HG03280 (cell line): ENCODE measurements around the gene ALK.

Experiments
- ATAC-seq: cut with Tn5 transposase; IDR thresholded peaks from one replicate; pipeline ENCODE4 v1.9.1; 2021; ENCODE audit warnings: mild to moderate bottlenecking, moderate library complexity; ENCODE audit not compliant: unreplicated experiment

Gene ALK

DNA sequence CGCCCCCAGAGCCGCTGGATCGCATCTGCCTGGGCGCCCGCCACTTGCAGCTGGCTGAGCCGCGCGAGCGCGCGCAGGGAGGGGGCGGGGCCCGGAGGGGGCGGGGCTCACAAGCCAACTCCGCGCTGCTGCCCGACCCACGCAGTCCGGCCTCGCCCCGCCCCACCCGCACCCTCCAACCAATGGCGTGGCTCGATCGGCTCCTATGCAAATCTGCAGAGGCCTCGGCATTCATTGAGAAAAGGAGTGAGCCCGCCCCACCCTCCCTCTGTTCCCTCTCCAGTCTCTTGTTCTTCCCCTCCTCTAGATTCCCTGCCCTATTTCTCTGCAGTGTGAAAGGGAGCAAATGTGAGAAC lies at the start of gene ALK:
Gene ALK (minus strand): TSS at position 27 of the 356 bp plus-strand sequence. CDS start 927 bp downstream, outside the sequence.
- ATAC-seq = peak; percentile 46

DNA sequence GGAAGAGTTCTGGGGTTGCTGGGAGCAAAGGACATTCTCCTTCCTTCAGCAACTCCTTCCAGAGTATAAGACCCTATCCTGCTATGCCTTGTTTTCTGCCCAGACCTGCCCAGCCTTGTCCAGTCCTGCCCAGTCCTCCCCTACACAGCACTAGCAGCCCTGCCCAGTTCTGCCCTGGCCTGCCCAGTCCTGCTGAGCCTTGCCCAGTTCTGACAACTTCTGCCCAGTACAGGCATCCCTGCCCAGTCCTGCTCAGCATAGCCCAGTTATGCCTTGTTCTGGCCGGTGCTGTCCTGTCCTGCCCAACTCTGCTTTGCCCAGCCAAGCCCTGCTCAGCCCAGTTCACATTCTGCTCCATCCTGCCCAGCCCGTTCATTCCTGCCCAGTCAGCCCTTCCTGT lies 44.9 kb upstream of the ALK start:
- no peak for ATAC-seq

DNA sequence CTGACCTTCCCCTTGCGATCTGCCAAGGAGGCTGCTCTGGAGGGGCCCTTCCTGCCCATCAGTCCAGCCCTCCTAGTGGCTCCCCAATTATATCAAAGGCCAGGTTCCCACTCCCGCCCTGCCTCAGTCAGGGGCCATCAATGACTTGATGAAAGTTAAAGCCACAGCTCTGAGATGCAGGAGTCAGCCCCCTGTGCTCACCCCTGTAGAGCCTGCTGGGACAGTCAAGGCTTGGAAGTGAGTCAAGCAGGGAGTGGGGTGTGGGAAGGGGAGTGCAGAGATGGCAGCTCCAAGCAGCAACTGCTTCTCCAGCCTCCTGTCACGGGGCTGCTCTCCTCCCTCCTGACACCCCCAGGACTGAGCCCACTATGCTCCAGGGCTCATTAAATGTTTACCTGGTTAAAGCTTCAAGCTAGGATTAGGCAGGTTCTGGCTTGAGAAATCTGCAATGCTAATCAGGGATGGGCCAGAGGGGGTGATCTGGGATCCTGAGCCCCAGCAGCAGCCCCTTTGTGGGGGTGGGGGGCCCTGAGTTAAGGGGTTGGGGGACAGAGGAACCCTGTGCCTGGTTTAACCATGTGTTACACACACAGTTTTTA lies 42.7 kb upstream of the ALK start:
- ATAC-seq = no peak

DNA sequence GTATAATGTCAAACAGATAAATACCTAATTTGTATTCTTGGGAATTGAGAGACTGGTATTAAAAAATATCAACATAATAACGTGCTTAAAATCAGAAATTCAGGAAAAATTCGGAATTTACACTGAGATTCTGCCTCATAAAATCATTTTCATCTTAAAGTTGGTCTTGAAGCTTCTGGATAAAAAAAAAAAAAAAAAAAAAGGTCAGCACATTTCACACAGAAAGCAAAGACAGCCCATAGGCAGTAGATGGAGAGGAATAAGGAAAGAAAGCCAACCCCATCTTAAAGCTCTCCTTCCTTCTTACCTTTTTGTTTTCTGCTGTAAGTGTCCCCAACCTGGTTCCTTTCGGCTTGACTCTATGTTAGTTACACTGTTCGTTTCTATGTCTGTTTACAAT lies 41.5 kb upstream of the ALK start:
- no peak for ATAC-seq

DNA sequence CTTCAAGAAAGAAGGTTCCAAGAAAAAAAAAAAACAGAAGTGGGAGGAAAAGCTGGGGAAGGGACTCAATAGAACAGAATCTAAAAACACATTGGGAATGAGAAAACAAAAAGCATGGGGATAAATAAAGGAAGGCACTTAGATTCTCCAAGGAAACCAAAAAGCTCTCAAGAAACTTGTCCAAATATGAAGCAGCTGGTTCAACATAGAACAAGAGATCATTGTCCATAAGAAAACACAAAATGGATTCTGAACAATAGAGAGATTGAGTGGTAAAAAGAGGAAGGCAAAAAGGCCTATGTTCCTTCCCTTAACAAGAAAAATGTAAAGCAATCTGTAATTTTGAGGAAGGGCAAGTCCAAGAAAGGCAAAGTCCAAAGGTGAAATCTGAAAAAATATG lies 32.9 kb upstream of the ALK start:
- no peak for ATAC-seq

DNA sequence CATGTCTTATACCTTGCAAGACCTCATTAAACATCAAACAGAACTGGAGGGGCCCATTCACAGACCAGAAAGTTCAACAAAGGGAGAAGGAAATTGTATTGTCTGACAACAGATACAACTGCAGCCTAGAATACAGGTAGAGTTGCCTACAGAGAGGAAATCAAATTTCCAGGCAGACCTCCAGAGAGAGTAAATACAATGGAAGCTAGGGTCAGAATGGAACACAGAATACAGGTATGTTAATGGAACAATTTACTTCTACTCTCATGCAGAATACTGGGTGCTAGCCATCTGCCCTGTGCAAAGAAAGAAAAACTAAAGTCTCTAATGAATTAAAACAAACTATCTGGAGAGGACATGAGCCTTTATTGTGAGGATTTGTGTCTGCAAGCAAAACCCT lies 31.6 kb upstream of the ALK start:
- no peak for ATAC-seq

DNA sequence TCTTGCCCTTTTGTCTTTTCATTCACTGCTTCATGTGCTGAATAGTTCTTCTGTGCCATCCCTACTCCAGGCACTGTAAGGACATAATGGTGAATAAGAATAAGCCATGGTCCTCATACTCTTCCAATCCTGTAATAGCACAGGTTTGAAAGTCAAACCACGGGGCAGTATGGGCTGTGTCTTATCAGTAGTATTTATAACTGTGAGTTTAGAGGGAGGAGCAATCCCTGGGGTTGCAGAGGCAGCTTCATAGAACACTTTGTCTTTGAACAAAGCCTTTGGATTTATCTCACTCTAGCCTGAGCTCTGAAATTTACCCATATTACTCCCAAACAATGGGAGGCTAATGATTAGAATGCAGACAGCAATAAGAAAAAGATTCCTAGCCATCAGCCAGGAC lies 30.2 kb upstream of the ALK start:
- ATAC-seq = no peak

DNA sequence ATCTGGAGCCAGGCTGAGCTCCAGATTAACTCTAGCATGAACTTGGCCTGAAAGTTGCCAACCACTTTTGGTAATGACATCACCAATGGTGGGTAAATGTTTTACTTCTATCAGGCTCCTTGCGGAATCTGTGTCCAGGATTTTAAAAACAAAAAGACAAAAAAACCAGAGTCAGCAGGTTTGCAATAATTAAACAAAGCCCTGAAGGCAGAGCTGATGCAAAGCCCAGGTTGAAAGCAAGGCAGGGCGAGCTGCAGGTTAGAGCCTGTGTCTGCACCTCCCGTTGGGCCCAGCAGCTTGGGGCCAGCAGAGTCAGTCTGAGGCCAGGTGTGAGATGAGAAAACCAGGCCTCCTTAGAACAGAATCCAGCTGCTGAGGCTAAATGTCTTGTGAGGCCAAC lies 29.1 kb upstream of the ALK start:
- no peak for ATAC-seq

DNA sequence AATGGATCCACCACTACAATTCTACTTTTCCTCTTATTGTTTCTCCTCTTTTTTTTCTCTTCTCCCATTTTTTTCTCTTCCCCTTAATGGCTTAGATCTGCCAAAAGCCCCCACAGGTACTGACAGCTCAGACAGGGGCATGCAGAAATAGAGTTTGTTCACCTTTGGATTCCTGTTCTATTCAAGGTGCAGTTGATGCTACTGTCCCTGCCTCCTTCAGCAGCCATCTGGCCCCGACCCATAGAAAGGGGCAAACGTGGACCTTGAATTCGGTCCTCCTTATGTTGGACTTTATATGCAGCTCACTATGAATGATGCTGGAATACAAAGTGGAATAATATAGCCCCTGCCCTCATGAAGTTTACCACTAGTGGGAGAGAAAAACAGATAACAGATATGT lies 27.7 kb upstream of the ALK start:
- no peak for ATAC-seq

DNA sequence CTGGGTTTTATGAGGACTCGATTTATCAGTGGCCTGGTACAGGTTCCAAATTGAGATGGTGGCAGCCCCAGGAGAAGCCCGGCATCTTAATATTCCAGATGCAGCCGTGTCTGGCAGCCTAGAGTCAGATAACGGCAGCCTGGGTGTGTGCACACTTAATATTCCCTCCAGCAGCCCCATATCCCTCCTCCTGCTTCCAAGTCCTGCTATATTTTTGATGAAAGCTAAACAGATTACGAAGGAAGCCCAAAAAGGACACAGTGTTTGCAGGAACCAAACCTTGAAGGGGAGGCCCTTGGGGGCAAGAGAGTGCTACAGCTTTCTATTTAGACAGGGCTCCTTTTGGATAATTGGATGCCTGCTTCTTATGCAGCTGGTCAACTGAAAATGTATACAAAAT lies 25.1 kb upstream of the ALK start:
- no peak for ATAC-seq

DNA sequence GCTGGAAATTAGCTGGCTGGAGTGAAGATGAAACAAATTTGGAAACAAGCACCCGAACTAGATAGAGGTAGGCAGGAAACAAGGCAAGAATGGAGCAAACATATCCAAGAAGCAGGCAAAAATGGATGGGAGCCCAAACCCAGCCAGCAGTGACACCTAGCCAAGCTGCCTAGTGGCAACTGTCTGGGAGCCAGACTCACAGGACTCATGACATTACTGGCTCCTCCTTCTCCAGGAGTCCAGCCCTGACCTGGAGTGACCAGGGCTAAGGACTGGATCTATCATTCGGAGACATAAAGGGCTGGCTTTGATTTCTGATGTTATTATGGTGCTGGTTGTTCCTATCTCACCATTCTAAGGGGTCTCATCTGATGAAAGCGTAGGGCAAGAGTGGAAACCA lies 21.3 kb upstream of the ALK start:
- no peak for ATAC-seq

DNA sequence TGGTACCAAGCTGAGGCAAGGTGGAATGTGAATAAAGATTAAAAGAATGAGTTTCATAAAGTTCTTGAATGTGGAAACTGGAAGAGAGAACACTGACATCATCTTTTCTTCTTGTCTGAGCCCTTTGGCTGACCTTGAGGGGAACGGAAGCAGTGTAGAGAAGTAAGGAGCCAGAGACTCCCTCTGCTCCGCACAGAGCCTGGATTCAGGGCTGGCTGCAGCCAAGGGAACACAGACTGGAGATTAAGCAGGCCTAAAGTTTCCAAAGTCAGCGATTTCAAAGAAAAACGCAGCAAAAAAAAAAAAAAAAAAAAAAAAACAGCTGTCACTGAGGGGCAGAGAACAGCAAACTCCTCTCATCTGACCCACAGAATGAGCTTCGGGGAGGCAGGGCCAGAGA lies 19.3 kb upstream of the ALK start:
- ATAC-seq = no peak

DNA sequence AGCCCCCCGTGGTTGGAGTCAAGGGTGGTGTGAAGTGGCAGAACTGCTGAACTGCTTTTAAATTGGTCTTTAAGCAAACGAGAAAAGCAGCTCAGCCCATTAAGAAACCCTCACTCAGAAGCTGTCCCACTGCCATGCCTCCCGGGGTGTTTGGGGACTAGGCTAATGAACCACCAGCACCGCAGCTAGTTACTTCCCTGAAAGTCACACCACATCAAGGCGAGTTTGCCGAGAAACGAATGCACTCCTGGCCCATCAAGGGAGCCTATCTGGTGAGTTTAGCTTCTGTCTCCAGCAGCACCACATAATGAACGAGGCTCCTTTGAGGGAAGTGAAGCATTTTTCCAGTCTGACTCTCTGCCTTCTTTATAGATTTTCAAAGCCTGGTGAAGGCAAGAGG lies 14.6 kb upstream of the ALK start:
- ATAC-seq = no peak

DNA sequence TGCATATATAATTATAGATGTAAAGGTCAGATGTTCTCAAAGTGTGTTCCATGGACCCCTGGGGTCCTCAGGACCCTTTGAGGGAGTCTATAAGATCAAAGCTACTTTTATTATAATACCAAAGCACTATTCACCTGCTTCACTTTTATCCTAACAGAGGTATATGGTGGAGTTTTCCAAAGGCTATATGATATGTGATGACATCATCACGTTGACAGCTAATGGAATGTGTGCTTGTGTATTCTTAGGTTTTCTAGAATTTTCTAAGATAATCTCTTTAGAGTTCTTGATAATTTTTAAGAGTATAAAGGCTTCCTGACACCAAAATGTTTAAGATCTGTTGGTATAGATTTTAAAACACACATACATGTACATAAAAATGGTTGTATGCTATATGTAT lies 10.4 kb upstream of the ALK start:
- no peak for ATAC-seq

DNA sequence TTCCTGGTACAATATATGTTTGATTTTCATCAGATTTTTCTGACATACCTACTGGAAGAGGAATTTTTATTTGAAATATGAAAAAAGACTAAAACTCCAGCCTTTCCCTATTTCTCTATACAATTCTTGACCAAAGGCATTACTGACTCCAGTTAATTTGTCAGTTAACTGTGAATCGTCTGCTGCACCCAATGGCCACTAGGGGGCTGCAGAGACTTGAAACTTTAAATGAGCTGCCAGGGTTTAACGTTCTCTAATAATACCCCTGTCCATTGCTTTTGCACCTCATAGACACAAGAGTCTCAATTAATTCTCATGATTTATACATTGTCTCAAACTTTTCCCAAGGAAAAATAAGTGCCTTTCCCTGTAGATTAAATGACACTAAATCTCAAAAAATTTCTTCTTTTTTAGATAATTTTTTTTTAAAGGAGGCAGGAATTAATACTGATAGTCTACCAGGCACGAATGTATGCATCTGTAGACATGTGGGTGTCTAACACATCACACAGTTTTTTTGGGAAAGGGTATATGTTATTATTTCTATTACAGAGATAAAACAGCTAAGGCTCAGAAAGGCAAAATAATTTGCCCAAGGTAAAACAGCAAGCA lies 1.8 kb upstream of the ALK start:
- ATAC-seq = peak; percentile 56

DNA sequence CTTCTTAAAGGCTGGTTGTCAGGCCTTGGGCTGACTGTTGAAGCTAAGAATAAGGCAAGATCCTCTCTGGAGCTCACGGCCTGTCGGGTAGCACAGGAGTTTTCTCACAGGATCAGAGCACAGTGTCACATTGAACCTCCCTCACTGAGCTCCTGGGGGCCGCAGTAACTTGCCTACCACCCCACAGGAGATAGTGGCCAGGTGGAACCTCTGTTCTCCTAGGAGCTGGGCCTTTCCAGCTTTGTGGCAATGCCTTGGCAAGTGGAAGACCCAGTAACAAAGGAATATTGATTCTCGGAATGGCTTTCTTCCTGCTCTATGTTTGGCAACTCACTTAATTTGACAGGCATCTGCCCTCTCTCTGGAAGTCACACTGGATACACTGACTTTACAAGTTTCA lies 1.2 kb upstream of the ALK start:
- ATAC-seq = no peak

DNA sequence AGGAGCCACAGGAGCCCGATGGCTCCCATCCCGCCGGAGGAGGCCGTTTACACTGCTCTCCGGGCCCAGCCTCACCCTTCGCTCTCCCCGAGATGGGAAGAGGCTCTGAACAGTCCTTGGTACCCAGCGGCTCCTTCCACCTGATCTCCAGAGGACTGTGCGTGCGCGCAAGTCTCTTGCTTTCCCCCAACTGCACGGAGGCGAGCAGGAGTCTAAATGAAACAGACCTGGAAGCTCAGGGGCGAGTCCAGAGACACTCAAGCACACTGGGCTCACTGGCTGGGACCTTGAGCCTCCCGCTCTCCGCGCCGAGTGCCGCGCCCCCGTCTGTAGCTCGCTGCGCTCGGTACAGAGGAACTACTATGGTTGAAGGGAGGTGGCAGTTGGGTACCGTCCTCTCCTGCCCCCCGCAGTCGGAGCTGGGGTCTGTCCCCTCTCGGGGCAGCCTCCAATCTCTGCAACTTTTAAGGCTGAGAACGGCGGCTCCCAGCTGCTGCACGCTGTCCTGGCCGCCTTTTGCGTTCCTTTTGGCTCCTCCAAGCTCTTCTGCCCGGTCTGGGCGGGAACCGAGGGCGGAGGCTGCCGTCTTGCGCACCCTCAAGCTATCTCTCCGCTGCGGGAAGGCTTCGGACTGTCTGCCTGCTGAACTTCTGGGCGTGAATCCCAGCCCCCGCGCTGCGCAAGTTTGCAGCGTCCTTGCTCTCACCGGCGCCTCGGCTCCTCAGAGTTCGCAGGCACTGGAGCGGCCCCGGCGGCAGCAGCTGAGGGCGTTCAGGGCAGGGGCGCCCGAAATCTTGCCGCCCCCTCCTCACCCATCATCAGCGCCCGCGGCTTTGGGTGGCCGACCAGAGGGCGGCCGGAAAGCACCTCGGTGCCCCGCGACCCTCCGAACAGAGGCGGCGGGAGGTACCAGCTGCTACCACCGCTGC lies 491 bp downstream of the ALK start:
- no peak for ATAC-seq

DNA sequence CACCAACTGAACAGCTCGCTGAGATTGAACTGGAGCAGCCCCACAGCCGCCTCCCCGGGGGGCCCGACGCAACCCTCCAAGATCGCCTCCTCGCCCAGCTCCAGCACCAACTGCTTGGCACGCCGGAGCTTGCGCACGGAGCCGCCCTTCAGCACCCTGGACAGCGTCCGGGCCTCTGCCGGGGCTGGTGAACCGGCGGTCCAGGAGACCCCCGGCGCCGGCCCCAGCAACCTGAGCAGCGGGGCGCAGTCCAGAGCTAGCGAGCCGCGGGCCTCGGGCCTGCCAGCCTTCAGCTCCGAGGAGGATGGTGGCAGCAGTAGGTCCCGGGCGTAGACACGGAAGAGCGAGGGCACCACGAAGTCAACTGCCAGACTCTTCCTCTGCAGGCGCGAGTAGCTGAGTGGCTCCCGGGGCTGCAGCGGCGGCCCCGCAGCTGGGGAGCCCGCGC lies 1.2 kb downstream of the ALK start:
- ATAC-seq = no peak

DNA sequence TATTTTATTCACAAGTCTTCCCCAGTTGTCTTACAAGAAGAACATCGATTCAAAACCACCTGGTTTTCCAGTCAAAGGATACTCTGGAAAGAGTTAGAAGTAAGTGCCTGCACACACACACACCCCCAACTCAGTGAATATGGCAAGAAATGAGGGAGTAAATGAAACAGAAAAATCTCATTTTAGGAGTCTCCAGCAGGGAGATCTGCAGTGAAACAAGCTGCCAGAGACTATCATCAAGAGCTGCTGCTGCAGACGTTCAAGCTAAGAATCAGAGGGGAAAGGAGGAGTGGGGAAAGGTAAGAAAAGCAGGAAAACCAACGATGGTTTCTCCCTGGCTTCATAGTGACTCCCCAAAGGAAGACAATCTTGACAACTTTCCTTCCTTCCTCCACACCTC lies 2.4 kb downstream of the ALK start:
- no peak for ATAC-seq

DNA sequence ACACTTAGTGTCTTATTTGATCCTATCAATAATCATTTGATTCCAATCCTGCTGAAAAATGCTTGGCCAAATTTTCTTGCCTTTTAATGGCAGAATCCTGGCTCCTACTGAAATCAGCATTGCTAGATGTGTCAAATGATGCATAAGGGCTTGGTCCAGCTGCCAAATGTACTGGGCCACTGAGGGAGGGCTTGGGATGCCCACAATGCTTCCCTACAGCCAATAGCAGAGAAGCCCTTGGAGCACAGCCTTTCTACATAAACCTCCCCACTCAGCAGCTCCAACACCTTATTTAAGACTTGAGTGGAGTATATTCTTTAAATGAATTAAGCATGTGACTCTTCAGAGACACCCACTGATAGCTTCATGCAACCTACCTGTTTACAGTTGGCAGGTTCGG lies 3.6 kb downstream of the ALK start:
- ATAC-seq = no peak

DNA sequence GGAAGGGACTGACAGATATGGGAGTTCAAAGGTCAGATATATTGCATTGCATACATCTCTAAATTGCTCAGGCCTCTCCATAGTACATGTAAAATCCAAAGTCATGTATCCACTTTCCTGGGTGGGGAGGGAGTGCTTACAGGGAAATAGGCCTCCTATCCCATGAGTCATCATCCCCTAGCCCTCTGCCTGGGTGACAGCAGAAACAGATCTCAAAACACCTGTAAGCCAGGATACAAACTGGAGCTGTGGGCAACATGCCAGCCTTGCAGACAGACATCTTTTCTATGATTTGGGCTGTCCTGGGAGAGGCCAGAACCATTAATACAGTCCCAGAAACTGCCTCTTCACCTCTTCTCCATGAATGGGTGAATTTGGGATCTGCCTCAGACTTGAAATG lies 4.8 kb downstream of the ALK start:
- no peak for ATAC-seq

DNA sequence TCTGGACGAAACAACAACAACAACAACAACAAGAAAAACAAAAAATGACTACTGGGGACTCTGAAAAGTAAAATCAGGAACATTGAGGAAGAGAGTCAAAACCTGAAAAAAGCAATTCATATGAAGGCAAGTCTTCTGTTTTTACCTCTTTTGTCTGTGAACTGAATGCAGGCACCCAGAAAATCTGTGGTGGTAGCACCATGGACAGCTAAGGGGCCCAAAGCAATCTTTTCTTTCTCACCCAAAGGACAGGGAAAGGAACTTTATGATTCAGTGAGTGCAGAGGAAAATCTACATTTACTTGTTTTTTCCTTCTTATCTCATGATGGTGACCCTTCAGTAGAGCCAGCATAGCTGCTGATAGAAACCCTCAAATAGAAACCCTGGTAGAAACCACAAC lies 10.4 kb downstream of the ALK start:
- no peak for ATAC-seq
